ENCODE measurements around the gene DDR2. TPM values are rescaled to one million over a fixed set of nuclear protein-coding genes. Genes with fewer than 3 reads are reported as not detected.
A peak's percentile ranks its signal among the peaks of the same experiment; 100 is the strongest.
"Not testable (repeated sequence)": the region's sequence is repeated elsewhere in the genome, so short reads cannot be mapped to it uniquely, and the experiment has no call there.

Gene DDR2
- total RNA-seq = 10 to 100 TPM in 1 of 6 donors, 1 to 10 TPM in 5; 2.5 to 14.6 (median 5.4) TPM
- polyA plus RNA-seq = 1 to 10 TPM; 1.4 to 2.8 TPM

DNA sequence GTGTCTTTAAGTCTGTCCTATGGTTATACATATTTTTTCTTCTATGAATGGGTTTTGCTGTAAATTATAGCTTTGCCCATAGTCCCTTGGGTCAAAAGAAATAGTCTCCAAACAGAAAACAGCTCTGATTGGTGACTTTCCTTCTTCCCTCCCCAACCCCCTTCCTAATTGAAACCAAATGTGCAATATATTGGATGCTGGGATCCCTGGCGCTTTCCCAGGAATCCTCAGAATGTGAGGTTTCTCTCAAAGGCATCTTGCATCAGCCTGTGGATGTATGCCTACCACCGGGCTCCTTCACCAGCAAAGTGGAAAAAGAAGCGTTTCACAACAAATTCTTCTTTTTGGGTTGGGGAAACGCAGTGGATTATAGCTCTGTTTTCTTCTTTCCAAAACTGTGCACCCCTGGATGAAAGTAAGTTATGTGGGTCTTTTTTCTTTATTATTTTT lies at the start of gene DDR2:
DDR2 (plus strand) TSS at position 248 of the 450 bp plus-strand sequence. CDS start 86,600 bp downstream, outside the sequence.
- H3K27ac ChIP-seq = peak within 1 kb of the TSS in 1 of 4 donors; percentile 26
- FAIRE-seq = no peak

DNA sequence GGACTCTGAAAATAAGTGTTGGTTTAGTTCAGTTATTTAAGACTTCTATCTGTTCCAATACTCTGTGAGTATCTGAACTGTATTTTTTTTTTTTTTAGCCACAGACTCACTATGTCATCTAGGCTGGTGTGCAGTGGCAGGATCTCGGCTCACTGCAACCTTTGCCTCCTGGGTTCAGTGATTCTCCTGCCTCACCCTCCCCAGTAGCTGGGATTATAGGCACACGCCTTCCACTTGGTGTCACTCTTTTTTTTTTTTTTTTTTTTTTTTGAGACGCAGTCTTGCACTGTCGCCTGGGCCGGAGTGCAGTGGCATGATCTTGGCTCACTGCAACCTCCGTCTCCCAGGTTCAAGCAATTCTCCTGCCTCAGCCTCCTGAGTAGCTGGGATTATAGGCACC lies 49.4 kb upstream of the DDR2 start:
- peaks cover 0 to 57% (median 6%) of the 10 kb centered on the region in 3 donors for H3K36me3 ChIP-seq
- intact Hi-C loops (cut with DNase I); DNase-seq; H3K27me3 ChIP-seq; H3K9me3 ChIP-seq; FAIRE-seq; H3K27ac ChIP-seq; ATAC-seq; H3K4me3 ChIP-seq: not testable (repeated sequence)
- H3K4me1 ChIP-seq = peaks cover 5 to 25% (median 9%) of the 10 kb centered on the region in 3 donors
- 96 to 98% methylated on average over 5 to 6 of the region's 6 CpGs for WGBS, 2 donors

More for the DNA sequence above, at the start of gene DDR2:
- peak in 3 of 6 donors; percentile 11 to 23 (median 21) for DNase-seq
- TF ChIP-seq, protein P1, sequence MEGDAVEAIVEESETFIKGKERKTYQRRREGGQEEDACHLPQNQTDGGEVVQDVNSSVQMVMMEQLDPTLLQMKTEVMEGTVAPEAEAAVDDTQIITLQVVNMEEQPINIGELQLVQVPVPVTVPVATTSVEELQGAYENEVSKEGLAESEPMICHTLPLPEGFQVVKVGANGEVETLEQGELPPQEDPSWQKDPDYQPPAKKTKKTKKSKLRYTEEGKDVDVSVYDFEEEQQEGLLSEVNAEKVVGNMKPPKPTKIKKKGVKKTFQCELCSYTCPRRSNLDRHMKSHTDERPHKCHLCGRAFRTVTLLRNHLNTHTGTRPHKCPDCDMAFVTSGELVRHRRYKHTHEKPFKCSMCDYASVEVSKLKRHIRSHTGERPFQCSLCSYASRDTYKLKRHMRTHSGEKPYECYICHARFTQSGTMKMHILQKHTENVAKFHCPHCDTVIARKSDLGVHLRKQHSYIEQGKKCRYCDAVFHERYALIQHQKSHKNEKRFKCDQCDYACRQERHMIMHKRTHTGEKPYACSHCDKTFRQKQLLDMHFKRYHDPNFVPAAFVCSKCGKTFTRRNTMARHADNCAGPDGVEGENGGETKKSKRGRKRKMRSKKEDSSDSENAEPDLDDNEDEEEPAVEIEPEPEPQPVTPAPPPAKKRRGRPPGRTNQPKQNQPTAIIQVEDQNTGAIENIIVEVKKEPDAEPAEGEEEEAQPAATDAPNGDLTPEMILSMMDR (IDR thresholded peaks at IDR 0.05) = no peak
- 73 to 78% methylated on average over 4 of the region's 4 CpGs for WGBS, 2 donors
- ATAC-seq = peak in 3 of 4 donors; percentile 33 to 57 (median 48)
- Histone ChIP-seq H3K27me3 (no peaks in the 10 kb centered on the region), H3K36me3 (no peaks in the 10 kb centered on the region), H3K4me1 (peaks cover 0 to 1% (median 0%) of the 10 kb centered on the region in 3 donors), H3K9me3 (no peaks in the 10 kb centered on the region), H3K4me3 (peak within 1 kb of the TSS in 1 of 4 donors; percentile 6)
- intact Hi-C loops (cut with DNase I) = no loop called here

DNA sequence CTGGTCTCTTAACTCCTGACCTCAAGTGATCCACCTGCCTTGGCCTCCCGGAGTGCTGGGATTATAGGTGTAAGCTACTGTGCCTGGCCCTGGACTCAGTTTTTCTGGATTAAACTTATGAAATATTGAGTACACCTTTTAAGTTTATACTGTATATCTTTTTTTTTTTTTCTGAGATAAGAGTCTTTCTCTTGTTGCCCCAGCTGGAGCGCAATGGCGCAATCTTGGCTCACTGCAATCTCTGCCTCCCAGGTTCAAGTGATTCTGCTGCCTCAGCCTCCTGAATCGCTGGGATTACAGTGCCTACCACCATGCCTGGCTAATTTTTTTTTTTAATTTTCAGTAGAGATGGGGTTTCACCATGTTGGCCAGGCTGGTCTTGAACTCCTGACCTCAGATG lies 47.2 kb upstream of the DDR2 start:
- H3K9me3 ChIP-seq; FAIRE-seq; H3K27ac ChIP-seq; H3K27me3 ChIP-seq; H3K4me3 ChIP-seq; intact Hi-C loops (cut with DNase I): not testable (repeated sequence)
- peak; percentile 51 to 69 (median 65) for ATAC-seq
- peak in 4 of 6 donors; percentile 43 to 61 (median 58) for DNase-seq
- peaks cover 5 to 25% (median 9%) of the 10 kb centered on the region in 3 donors for H3K4me1 ChIP-seq
- 52 to 58% methylated on average over 4 of the region's 4 CpGs for WGBS, 2 donors
- peaks cover 0 to 59% (median 6%) of the 10 kb centered on the region in 3 donors for H3K36me3 ChIP-seq

DNA sequence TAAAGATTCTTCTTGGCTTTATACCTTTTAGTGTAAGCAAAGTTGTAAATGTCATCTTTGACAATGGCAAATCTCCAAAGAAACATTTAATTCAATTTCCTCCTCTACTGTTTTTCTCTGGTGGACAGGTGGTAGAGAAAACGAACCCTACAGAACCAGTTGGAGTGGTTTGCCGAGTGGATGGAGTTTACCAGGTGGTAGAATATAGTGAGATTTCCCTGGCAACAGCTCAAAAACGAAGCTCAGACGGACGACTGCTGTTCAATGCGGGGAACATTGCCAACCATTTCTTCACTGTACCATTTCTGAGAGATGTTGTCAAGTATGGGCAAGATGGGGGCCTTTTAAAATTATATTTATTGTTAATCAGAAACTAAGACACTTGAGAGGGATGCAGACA lies 44.9 kb upstream of the DDR2 start:
- TF ChIP-seq, protein P1 (IDR thresholded peaks at IDR 0.05) = no peak
- peak; percentile 70 to 85 (median 81) for ATAC-seq
- intact Hi-C loops (cut with DNase I) = no loop called here
- peaks cover 5 to 25% (median 9%) of the 10 kb centered on the region in 3 donors for H3K4me1 ChIP-seq
- peak in 3 of 6 donors; percentile 48 to 57 (median 48) for DNase-seq
- no peaks in the 10 kb centered on the region for H3K9me3 ChIP-seq
- no peak overlapping the region for H3K4me3 ChIP-seq
- no peaks in the 10 kb centered on the region for H3K27me3 ChIP-seq
- H3K36me3 ChIP-seq = peaks cover 0 to 61% (median 6%) of the 10 kb centered on the region in 3 donors
- FAIRE-seq = no peak
- peak overlapping the region in 1 of 4 donors; percentile 39 for H3K27ac ChIP-seq
- 9 to 18% methylated on average over 6 of the region's 6 CpGs for WGBS, 2 donors

DNA sequence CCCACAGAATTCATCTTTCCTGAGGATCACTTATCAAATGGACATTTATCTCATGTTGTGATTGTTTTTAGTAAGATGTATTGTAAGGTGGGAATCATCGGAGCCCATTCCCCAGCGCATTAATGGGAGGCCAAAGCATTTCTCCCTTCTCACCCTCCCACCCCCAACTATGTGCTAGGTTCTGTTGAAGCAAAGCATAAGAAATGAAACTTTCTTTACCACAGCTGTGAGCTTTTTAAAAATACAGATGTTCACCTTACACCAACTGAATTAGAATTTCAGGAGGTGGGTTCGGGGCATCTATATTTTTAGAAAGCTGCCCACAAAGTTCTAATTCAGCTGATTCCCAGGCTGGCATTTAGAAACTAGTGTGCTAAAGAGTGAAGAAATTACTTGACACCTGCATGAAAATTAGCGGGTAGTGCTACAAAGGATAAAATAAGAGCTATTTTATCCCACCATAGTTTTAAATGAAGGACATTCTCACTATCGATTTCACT lies 44.5 kb upstream of the DDR2 start:
- DNase-seq (no peak), FAIRE-seq (no peak), ATAC-seq (no peak)
- Histone ChIP-seq H3K27me3 (no peaks in the 10 kb centered on the region), H3K4me3 (no peak overlapping the region), H3K4me1 (peaks cover 5 to 25% (median 9%) of the 10 kb centered on the region in 3 donors), H3K27ac (no peak overlapping the region), H3K36me3 (peaks cover 0 to 63% (median 6%) of the 10 kb centered on the region in 3 donors), H3K9me3 (no peaks in the 10 kb centered on the region)
- intact Hi-C loops (cut with DNase I) = no loop called here
- WGBS, 2 donors = 89 to 95% methylated on average over 5 of the region's 5 CpGs
- TF ChIP-seq, protein P1 (IDR thresholded peaks at IDR 0.05) = no peak

DNA sequence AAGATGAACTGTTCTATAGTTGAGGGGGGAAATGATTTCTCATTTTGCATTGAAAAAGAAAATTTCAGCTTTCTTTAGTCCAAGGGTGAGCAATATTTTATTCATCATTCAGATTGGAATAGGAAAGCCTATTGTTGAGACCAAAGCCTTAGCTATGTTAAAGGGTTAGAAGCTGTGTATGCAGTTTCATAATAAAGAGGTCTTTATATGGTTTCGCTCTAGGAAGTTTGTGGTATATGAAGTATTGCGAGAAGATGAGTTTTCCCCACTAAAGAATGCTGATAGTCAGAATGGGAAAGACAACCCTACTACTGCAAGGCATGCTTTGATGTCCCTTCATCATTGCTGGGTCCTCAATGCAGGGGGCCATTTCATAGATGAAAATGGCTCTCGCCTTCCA lies 42.2 kb upstream of the DDR2 start:
- 96 to 98% methylated on average over 3 of the region's 3 CpGs for WGBS, 2 donors
- Histone ChIP-seq H3K4me3 (no peak overlapping the region), H3K27me3 (no peaks in the 10 kb centered on the region), H3K36me3 (peaks cover 0 to 66% (median 6%) of the 10 kb centered on the region in 3 donors), H3K27ac (no peak overlapping the region), H3K9me3 (no peaks in the 10 kb centered on the region), H3K4me1 (peaks cover 5 to 20% (median 9%) of the 10 kb centered on the region in 3 donors)
- DNase-seq = no peak
- FAIRE-seq = no peak
- intact Hi-C loops (cut with DNase I) = no loop called here
- TF ChIP-seq, protein P1 (IDR thresholded peaks at IDR 0.05) = no peak
- ATAC-seq = no peak

Measured in pancreas (tissue), 10 donors.